NCI-H2196 (cell line): ENCODE results near the gene ITCH.
"Not testable (repeated sequence)": the region's sequence is repeated elsewhere in the genome, so short reads cannot be mapped to it uniquely, and the experiment has no call there.

Experiments
- DNase-seq: peaks from one replicate; lab custom pipeline; 2025; ENCODE audit not compliant: unreplicated experiment; lab: John Stamatoyannopoulos, UW

The ITCH gene

GRCh38 chr20:34497596-34497995, 134.5 kb downstream of the ITCH start:
- DNase-seq, result not testable (repeated sequence)

- no peak for DNase-seq
These were observed 137.8 kb downstream of the ITCH start for GRCh38 chr20:34500823-34501222.

GRCh38 chr20:34506480-34506879, 143.4 kb downstream of the ITCH start:
- DNase-seq, result no peak

- DNase-seq, result no peak
These were observed 144.8 kb downstream of the ITCH start for GRCh38 chr20:34507702-34508413.

- DNase-seq, result no peak
These were observed 147.5 kb downstream of the ITCH start for GRCh38 chr20:34510575-34510974.

- DNase-seq, result no peak
These were observed 148.8 kb downstream of the ITCH start for GRCh38 chr20:34511891-34512265.

GRCh38 chr20:34512266-34512954, 149.3 kb downstream of the ITCH start:
- DNase-seq, result no peak

- no peak for DNase-seq
These were observed 149.9 kb downstream of the ITCH start for GRCh38 chr20:34512955-34513419.

GRCh38 chr20:34514034-34514433, 151.0 kb downstream of the ITCH start:
- not testable (repeated sequence) for DNase-seq

- DNase-seq, result no peak
These were observed 151.9 kb downstream of the ITCH start for GRCh38 chr20:34514897-34515483.

- DNase-seq, result peak; percentile 75
These were observed 152.6 kb downstream of the ITCH start for GRCh38 chr20:34515484-34516246.

GRCh38 chr20:34516247-34517113, 153.4 kb downstream of the ITCH start, which contains the start of gene DYNLRB1:
TSS of gene DYNLRB1 (plus strand) at chr20:34516422. CDS start at chr20:34516459, 37 bp downstream.
- DNase-seq, result peak; percentile 98

- DNase-seq, result no peak
These were observed 154.0 kb downstream of the ITCH start for GRCh38 chr20:34517114-34517505.

- not testable (repeated sequence) for DNase-seq
These were observed 155.8 kb downstream of the ITCH start for GRCh38 chr20:34518863-34519262.

- not testable (repeated sequence) for DNase-seq
These were observed 156.8 kb downstream of the ITCH start for GRCh38 chr20:34519841-34520240.

GRCh38 chr20:34522969-34523871, 160.1 kb downstream of the ITCH start:
- peak; percentile 49 for DNase-seq

- DNase-seq, result no peak
These were observed 161.4 kb downstream of the ITCH start for GRCh38 chr20:34524426-34524825.

- DNase-seq, result no peak
These were observed 162.3 kb downstream of the ITCH start for GRCh38 chr20:34525342-34525708.

- DNase-seq, result peak; percentile 90
These were observed 162.8 kb downstream of the ITCH start for GRCh38 chr20:34525709-34526416.
